Measurements from ENCODE around the gene KIF5A. TPM values are rescaled to one million over a fixed set of nuclear protein-coding genes. Genes with fewer than 3 reads are reported as not detected.

Gene KIF5A
- total RNA-seq, 1 donor from 2014 or later, result 0.14 TPM

GRCh38 chr12:57618966-57619433, 69.2 kb downstream of the KIF5A start:
- Histone ChIP-seq H3K27ac (no peak overlapping the region), H3K27me3 (peaks cover 59% of the 10 kb centered on the region), H3K36me3 (no peaks in the 10 kb centered on the region), H3K4me1 (peaks cover 19% of the 10 kb centered on the region), H3K9me3 (no peaks in the 10 kb centered on the region), H3K4me3 (no peak overlapping the region)
- TF ChIP-seq CTCF (IDR thresholded peaks at IDR 0.05), result no peak
- DNase-seq, result no peak
- intact Hi-C loops (cut with DNase I), result no loop called here
- ATAC-seq, result no peak

- no peaks in the 10 kb centered on the region for H3K9me3 ChIP-seq
- peak; percentile 65 for ATAC-seq
- peaks cover 65% of the 10 kb centered on the region for H3K27me3 ChIP-seq
- intact Hi-C loops (cut with DNase I), result loop anchor here (5.0 kb wide), 1 partner anchor 37 kb away; no protein-coding TSS in a partner anchor
- no peaks in the 10 kb centered on the region for H3K36me3 ChIP-seq
- H3K4me1 ChIP-seq, result peaks cover 19% of the 10 kb centered on the region
- H3K27ac ChIP-seq, result no peak overlapping the region
- no peak for TF ChIP-seq CTCF (IDR thresholded peaks at IDR 0.05)
- peak; percentile 77 for DNase-seq
- H3K4me3 ChIP-seq, result no peak overlapping the region
These were observed 69.8 kb downstream of the KIF5A start for GRCh38 chr12:57619434-57620244.

- DNase-seq, result no peak
These were observed 70.5 kb downstream of the KIF5A start for GRCh38 chr12:57620245-57620935.

GRCh38 chr12:57620936-57621496, 71.2 kb downstream of the KIF5A start:
- ATAC-seq (peak; percentile 12), DNase-seq (no peak)
- H3K4me3 ChIP-seq, result peak overlapping the region; percentile 34
- H3K4me1 ChIP-seq, result peaks cover 19% of the 10 kb centered on the region
- H3K27me3 ChIP-seq, result peaks cover 79% of the 10 kb centered on the region
- no peaks in the 10 kb centered on the region for H3K36me3 ChIP-seq
- intact Hi-C loops (cut with DNase I), result loop anchor here (5.0 kb wide), 1 partner anchor 39 kb away; no protein-coding TSS in a partner anchor
- no peak for TF ChIP-seq CTCF (IDR thresholded peaks at IDR 0.05)
- H3K27ac ChIP-seq, result no peak overlapping the region
- H3K9me3 ChIP-seq, result no peaks in the 10 kb centered on the region

More at GRCh38 chr12:57620245-57620935, 70.5 kb downstream of the KIF5A start:
- peaks cover 73% of the 10 kb centered on the region for H3K27me3 ChIP-seq
- TF ChIP-seq CTCF (IDR thresholded peaks at IDR 0.05), result no peak
- H3K36me3 ChIP-seq, result no peaks in the 10 kb centered on the region
- H3K27ac ChIP-seq, result no peak overlapping the region
- no peak overlapping the region for H3K4me3 ChIP-seq
- H3K4me1 ChIP-seq, result peaks cover 19% of the 10 kb centered on the region
- ATAC-seq, result no peak
- no peaks in the 10 kb centered on the region for H3K9me3 ChIP-seq
- intact Hi-C loops (cut with DNase I), result loop anchor here (5.0 kb wide), 1 partner anchor 38 kb away; no protein-coding TSS in a partner anchor

- Histone ChIP-seq H3K4me3 (peak overlapping the region; percentile 34), H3K36me3 (no peaks in the 10 kb centered on the region), H3K27me3 (peaks cover 86% of the 10 kb centered on the region), H3K4me1 (peaks cover 19% of the 10 kb centered on the region), H3K27ac (no peak overlapping the region), H3K9me3 (no peaks in the 10 kb centered on the region)
- peak; percentile 90 for TF ChIP-seq CTCF (IDR thresholded peaks at IDR 0.05)
- DNase-seq (peak; percentile 81), ATAC-seq (peak; percentile 77)
- intact Hi-C loops (cut with DNase I), result loop anchor here (5.0 kb wide), 1 partner anchor 39 kb away; no protein-coding TSS in a partner anchor
These were observed 71.9 kb downstream of the KIF5A start for GRCh38 chr12:57621497-57622292.

All from upper lobe of right lung (tissue), 1 donor.